ENCODE results near the gene NLRC5. TPM values are rescaled to one million over a fixed set of nuclear protein-coding genes. Genes with fewer than 3 reads are reported as not detected.
"Not testable (repeated sequence)": the region's sequence is repeated elsewhere in the genome, so short reads cannot be mapped to it uniquely, and the experiment has no call there.

Gene NLRC5
- total RNA-seq, 1 experiment from 2014 or later, result 29.7 TPM

DNA sequence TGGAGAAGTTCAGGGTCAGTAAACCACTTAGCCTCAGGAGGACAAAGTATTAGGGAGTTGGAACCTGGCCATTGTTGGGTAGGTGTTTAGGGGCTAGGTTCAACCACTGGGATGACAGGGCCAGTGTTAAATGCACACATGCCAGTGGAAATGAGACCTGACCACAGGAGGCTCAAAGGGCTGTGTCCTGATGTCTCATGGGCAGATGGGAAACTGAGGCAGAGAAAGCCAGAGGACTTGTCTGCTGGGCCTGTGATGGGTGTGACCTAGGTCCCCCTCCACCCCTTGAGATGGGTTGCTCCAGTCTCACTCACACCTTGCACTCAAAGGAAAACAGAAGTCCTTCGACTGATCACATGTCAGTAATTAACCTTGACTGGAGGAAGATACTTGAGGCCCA lies 119.1 kb downstream of the NLRC5 start:
- Histone ChIP-seq H3K79me2 (ENCODE audit: low read depth) (no peaks in the 10 kb centered on the region), H3K27ac (no peak overlapping the region), H3K4me1 (replicated peaks; ENCODE audit: insufficient read depth) (no peaks in the 10 kb centered on the region), H3K9me3 (ENCODE audit: insufficient read depth, low read depth) (no peaks in the 10 kb centered on the region), H3K4me3 (no peak overlapping the region), H3K36me3 (ENCODE audit: low read depth) (no peaks in the 10 kb centered on the region), H3K4me2 (no peak overlapping the region), H3K27me3 (ENCODE audit: insufficient read depth, low read depth) (no peaks in the 10 kb centered on the region), H3K9me2 (ENCODE audit: insufficient read depth) (no peaks in the 10 kb centered on the region), H4K20me1 (ENCODE audit: insufficient read depth) (no peaks in the 10 kb centered on the region), H2AFZ (no peak overlapping the region), H3F3A (ENCODE audit: insufficient read depth, low read depth) (0 out of 2 replicates have a peak, but pooled peaks cover 3% of the 10 kb centered on the region)
- ChIA-PET POLR2A (ENCODE audit: unreplicated experiment) (no interaction called here), CTCF (no interaction called here)
- no peak for DNase-seq
- intact Hi-C loops (cut with micrococcal nuclease; ENCODE audit: unreplicated experiment), result no loop called here
- BruUV-seq (replicated peaks), result no TSS peak
- TF ChIP-seq EZH2 (IDR thresholded peaks at IDR 0.05; ENCODE audit: low read depth) (no peak), CTCF (conservative IDR thresholded peaks at IDR 0.05) (no peak)

DNA sequence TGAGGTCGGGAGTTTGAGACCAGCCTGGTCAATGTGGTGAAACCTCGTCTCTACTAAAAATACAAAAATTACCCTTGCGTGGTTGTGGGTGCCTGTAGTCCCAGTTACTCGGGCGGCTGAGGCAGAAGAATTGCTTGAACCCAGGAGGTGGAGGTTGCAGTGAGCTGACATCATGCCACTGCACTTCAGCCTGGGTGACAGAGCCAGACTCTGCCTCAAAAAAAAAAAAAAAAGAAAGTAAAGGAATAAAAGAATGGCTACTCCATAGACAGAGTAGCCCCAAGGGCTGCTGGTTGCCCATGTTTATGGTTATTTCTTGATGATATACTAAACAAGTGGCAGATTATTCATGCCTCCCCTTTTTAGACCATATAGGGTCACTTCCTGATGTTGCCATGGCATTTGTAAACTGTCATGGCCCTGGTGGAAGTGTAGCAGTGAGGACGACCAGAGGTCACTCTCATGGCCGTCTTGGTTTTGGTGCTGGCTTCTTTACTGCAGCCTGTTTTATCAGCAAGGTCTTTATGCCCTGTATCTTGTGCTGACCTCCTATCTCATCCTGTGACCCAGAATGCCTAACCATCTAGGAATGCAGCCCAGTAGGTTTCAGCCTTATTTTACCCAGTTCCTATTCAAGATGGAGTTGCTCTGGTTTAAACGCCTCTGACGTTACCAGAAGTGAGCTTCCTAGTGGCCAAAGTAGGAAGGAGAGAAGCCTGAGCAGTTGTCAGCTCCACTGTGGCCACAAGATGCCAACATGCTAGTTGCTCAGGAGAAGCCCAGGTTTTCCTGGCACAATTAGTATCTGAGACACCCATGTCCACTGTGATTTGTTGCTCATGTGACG lies 120.1 kb downstream of the NLRC5 start:
- H3K4me1 ChIP-seq (replicated peaks; ENCODE audit: insufficient read depth); POLR2A ChIA-PET (ENCODE audit: unreplicated experiment): not testable (repeated sequence)

GRCh38 chr16:57110937-57111336 lies 121.6 kb downstream of the NLRC5 start:
- ChIA-PET POLR2A (ENCODE audit: unreplicated experiment) (no interaction called here), CTCF (no interaction called here)
- Histone ChIP-seq H3K36me3 (ENCODE audit: low read depth) (no peaks in the 10 kb centered on the region), H3K79me2 (ENCODE audit: low read depth) (no peaks in the 10 kb centered on the region), H3K9me3 (ENCODE audit: insufficient read depth, low read depth) (no peaks in the 10 kb centered on the region), H3K27ac (no peak overlapping the region), H3K4me1 (replicated peaks; ENCODE audit: insufficient read depth) (no peaks in the 10 kb centered on the region), H3K27me3 (ENCODE audit: insufficient read depth, low read depth) (no peaks in the 10 kb centered on the region), H3F3A (ENCODE audit: insufficient read depth, low read depth) (no peaks in the 10 kb centered on the region), H2AFZ (no peak overlapping the region), H3K9me2 (ENCODE audit: insufficient read depth) (no peaks in the 10 kb centered on the region), H4K20me1 (ENCODE audit: insufficient read depth) (no peaks in the 10 kb centered on the region), H3K4me3 (no peak overlapping the region), H3K4me2 (no peak overlapping the region)
- no TSS peak for BruUV-seq (replicated peaks)
- no peak for TF ChIP-seq CTCF (conservative IDR thresholded peaks at IDR 0.05)
- no peak for TF ChIP-seq EZH2 (IDR thresholded peaks at IDR 0.05; ENCODE audit: low read depth)
- intact Hi-C loops (cut with micrococcal nuclease; ENCODE audit: unreplicated experiment), result no loop called here
- no peak for DNase-seq

More for the DNA sequence above, 120.1 kb downstream of the NLRC5 start:
- DNase-seq; H3K36me3 ChIP-seq (ENCODE audit: low read depth); intact Hi-C loops (cut with micrococcal nuclease; ENCODE audit: unreplicated experiment); H2AFZ ChIP-seq; H3K9me2 ChIP-seq (ENCODE audit: insufficient read depth); BruUV-seq (replicated peaks); H3K79me2 ChIP-seq (ENCODE audit: low read depth); H3F3A ChIP-seq (ENCODE audit: insufficient read depth, low read depth); H4K20me1 ChIP-seq (ENCODE audit: insufficient read depth); H3K4me3 ChIP-seq; H3K4me2 ChIP-seq; H3K9me3 ChIP-seq (ENCODE audit: insufficient read depth, low read depth); H3K27ac ChIP-seq; H3K27me3 ChIP-seq (ENCODE audit: insufficient read depth, low read depth): not testable (repeated sequence)
- CTCF ChIA-PET, result interaction anchor here (0.5 to 0.6 kb wide), 3 partner anchors 10 to 1647 kb away, joined by 3 to 7 read pairs (median 5); no protein-coding TSS in a partner anchor

Measured in PC-9 (cell line).